Activated naive CD4-positive, alpha-beta T cell treated with Interleukin-2 at 50 U/mL for 16 hours (primary cell): ENCODE data around the gene ICOSLG.
A peak's percentile ranks its signal among the peaks of the same experiment; 100 is the strongest.
"Not testable (repeated sequence)": the region's sequence is repeated elsewhere in the genome, so short reads cannot be mapped to it uniquely, and the experiment has no call there.

Experiments used
- DNase-seq: peaks from one replicate; pipeline ENCODE4 v3.0.0-alpha.2; 2020

The ICOSLG gene

GRCh38 chr21:44218461-44218860 is 22.3 kb downstream of the ICOSLG start:
- not testable (repeated sequence) for DNase-seq

GRCh38 chr21:44211978-44212377 is 28.8 kb downstream of the ICOSLG start:
- DNase-seq, result not testable (repeated sequence)

DNA sequence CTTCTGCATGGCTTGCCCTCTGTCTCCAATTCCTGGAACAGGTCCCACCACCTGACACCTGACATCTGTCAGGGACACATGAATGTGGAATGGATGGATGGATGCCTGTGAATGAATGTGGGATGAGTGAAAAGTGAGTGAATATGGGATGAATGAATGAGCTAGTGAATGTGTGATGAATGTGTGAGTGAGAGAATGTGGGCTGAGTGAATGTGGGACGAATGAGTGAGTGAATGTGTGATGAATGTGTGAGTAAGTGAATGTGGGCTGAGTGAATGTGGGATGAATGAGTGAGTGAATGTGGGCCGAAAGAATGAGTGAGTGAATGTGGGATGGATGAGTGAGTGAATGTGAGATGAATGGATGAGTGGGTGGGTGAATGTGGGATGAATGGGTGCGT is 29.2 kb downstream of the ICOSLG start:
- not testable (repeated sequence) for DNase-seq

GRCh38 chr21:44207860-44208646 is 32.7 kb downstream of the ICOSLG start:
- DNase-seq, result not testable (repeated sequence)

DNA sequence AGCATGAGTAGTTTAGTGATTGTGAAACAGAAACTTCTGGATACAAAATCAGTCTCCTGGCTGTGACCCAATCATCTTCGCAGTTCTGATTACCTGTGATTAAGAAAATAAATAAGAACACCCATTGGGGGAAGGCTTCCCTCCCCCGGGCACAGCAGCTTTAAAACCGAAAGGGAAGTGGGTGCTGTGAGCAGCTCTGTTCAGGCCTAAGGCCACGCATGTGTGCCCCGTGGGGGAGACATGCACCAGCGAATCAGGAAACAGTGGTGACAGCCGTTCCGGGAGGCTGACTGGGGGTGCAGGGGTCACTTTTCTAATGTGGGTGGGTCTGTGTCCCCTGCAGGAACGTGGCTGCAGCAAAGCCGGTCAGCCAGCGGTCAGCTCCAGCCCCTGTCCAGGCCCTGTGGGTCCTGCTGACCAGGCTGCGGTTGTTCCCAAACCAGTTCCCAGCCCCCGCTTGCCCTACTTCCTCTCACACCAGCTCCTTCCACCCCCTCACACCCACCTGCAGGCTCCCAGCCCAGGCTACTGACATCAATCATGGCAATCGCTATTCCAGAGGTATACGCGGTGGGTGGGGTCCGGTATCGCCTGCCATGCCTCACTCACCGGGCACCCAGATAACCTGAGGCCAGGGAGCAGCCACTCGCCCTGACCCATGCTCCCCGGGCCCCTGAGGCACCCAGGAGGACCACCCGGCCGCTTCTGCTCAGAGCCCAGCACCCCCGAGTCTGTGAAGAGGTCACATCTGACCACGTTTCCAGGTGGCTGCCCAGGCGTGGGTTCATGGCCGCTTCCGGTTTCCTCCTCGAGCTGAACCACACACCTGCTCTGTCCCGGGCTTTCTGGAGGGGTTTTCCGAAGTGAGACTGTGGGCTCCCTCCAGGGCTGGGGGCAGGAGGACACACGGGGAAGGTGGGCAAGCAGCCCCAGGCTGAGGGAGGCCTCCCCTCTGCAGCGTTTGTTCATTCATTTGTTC is 33.8 kb downstream of the ICOSLG start:
- DNase-seq, result not testable (repeated sequence)

GRCh38 chr21:44206187-44206586 is 34.6 kb downstream of the ICOSLG start:
- not testable (repeated sequence) for DNase-seq

GRCh38 chr21:44202590-44203299 is 38.0 kb downstream of the ICOSLG start:
- DNase-seq, result not testable (repeated sequence)

DNA sequence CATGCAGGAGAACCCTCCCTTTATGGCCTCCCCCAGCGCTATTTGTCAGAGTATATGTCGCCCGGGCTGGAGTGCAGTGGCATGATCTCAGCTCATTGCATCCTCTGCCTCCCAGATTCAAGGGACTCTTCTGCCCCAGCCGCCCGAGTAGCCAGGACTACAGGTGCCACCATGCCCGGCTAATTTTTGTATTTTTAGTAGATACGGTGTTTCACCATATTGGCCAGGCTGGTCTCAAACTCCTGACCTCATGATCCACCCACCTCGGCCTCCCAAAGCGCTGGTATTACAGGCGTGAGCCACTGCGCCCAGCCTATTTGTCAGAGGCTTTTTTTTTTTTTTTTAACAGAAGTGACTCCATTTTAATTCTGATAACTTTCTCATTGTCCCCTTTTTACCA is 40.7 kb downstream of the ICOSLG start:
- not testable (repeated sequence) for DNase-seq

DNA sequence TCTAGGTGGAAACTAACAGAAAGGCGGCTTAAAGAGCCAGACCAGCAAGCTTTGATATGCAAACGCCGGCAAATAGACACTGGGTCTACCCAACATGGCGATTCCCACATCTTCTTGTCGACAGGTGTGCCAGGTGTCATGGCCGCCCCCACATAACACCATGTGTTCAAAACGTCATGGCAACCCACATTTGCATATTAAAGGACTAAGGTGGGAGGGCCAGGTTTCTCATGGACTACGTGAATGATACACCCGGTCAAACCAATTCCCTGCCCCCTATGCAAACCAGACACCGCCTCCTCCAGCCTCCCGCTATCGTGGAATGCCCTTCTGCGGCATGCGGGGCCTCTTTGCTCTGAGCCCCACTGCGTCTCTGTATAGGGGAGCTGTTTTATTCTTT is 41.3 kb downstream of the ICOSLG start:
- no peak for DNase-seq

GRCh38 chr21:44197156-44197516 is 43.6 kb downstream of the ICOSLG start:
- DNase-seq, result not testable (repeated sequence)

DNA sequence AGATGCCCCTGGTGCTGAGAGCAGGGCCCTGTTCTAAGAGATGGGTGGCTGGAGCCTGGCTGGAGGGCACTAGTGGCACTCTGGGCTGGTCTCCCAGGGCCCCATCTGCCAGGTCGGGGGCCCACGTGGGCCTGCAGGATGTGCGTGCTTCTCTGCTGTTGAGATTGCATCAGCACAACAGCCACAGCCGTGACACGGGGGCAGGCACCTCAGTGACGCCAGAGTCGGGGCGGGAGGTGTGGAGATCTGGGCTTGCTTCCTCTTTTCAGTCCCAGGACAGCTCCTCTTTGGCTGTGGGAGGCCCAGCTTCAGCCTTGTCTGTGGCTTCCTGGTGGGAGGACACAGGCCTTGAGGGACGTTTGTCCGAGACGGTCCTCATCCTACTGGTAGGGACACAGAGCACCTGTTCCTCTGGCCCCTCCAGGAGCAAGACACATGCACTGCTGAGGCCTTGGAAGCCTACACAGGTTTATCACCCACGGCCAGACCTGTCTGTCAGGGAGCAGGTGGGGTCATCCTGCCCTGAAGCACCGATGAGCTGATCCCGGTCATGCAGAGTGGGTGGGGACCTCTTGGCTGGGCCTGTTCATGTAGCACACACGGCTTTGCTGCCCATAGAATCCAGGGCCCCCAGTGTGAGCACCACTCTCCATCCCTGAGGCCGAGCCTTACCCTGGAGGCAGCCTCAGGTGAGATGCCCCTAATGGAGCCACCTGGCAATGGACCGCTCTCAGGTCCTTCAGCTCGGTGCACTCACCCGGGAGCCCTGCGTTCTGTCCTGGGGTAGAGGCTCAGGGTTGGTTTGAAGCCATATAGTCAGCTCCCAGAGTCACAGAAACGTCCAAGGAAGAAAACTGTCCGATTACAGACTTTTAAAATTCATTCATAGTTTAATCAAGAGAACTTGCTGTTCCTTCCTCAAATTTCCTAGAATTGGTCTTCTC is 44.3 kb downstream of the ICOSLG start:
- peak; percentile 73 for DNase-seq

- DNase-seq, result not testable (repeated sequence)
Observed at GRCh38 chr21:44194888-44195287, 45.9 kb downstream of the ICOSLG start.

DNA sequence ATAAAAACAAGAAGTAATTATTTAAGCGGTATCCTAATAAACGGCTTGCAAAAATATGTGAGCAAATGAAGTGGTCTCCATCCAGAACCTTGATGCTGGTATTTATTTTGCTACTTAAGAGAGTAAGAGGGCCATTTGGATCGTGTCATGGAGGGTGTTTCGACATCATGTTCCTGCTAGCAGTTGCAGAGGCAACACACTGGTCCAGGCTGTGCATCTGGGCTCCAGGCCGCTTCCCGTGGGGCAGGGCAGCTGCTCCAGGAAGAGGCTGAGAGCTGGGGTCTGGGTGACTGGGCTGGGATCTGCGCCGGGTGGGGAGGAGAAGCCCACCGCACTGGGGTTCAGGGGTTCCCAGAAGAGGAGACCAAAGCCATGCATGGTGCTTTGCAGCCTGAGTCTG is 46.3 kb downstream of the ICOSLG start:
- DNase-seq, result not testable (repeated sequence)

- not testable (repeated sequence) for DNase-seq
Observed at GRCh38 chr21:44193108-44193507, 47.6 kb downstream of the ICOSLG start.

DNA sequence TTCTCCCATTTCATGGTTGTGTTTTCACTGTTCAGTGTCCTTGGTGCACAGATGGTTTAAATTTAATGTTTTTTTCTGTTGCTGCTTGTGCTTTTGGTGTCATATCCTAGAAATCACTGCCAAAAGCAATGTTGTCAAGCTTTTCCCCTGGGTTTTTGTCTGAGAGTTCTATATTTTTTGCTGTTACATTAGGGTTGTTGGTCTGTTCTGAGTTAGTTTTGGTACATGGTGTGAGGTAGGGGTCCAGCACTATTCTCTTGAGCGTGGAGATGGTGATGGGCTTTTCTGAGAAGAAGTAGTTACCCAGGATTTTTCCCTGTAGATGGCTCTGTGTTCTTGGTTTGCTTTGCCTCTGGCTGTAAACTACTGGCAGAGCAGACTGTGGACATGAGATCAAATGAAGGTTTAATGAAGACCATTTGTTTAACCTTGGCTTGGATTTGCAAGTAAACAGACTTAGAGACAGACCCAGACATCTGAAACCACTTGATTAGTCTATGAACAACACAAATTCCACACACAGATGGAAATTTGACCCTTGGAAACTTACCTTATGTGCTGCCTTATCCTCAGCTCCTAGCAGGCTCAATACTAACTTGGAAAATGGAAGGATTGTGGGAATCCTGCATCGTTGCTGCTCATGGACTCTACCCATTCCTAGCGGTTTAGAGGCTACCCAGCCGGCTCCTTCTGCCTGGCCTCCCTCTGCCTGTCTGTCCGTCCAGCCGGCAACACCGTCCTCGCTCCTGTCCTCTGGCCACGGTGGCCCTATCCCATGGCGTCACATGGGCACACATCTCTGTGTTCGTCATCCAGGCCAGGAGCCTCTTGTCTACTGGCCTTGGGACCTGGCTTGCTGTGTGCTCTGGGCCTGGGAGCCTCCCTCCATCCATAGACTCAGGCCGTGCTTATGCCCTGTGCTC is 50.1 kb downstream of the ICOSLG start:
- DNase-seq, result not testable (repeated sequence)

DNA sequence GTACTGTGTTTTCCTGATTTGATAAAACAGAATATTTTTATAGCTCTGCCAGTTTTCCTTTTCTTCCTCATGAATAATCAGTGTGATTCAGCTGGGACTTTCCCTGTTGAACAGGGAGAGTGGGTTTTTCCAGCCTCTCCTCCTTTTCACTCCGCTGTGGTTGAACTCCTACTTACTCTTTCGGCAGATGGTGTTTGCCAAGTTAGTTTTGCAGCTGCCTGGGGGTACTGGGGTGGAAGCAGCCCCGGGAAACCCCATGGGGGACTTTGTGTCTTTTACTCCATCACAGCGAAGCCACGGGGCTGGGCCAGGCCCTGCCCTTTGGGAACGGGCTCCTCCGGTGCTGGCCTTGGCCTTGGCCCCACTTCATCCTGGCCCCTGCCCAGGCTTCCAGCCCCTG is 55.9 kb downstream of the ICOSLG start:
- DNase-seq, result not testable (repeated sequence)

- DNase-seq, result not testable (repeated sequence)
Observed at GRCh38 chr21:44182202-44182601, 58.5 kb downstream of the ICOSLG start.

GRCh38 chr21:44181506-44181905 is 59.2 kb downstream of the ICOSLG start:
- DNase-seq, result not testable (repeated sequence)

GRCh38 chr21:44176127-44176526 is 64.6 kb downstream of the ICOSLG start:
- not testable (repeated sequence) for DNase-seq

- not testable (repeated sequence) for DNase-seq
Observed at GRCh38 chr21:44175189-44175588, 65.6 kb downstream of the ICOSLG start.
